ENCODE measurements around the gene ITGA1.
"Not testable (repeated sequence)": the region's sequence is repeated elsewhere in the genome, so short reads cannot be mapped to it uniquely, and the experiment has no call there.

GRCh38 chr5:52848688-52849087, 61.0 kb downstream of the ITGA1 start:
- TF ChIP-seq CTCF (IDR thresholded peaks at IDR 0.05 in 4 of 5, conservative IDR thresholded peaks at IDR 0.05 in 1 of 5); POLR2A (IDR thresholded peaks at IDR 0.05): not testable (repeated sequence)
